Activated T-helper 1 cell treated with anti-CD3 and anti-CD28 coated beads, Interleukin-2, amount 50 U/mL, for 16 hours (primary cell): ENCODE measurements around the gene PCLO.
"Not testable (repeated sequence)": the region's sequence is repeated elsewhere in the genome, so short reads cannot be mapped to it uniquely, and the experiment has no call there.

ENCODE experiments used
- DNase-seq, 2 donors: peaks; one replicate each; pipeline ENCODE4 v3.0.0-alpha.2; 2020; ENCODE audit warnings: low read depth in 1 of 2, low spot score in 1 of 2

PCLO gene

GRCh38 chr7:82742163-82742562 lies 420.5 kb downstream of the PCLO start:
- no peak for DNase-seq

DNA sequence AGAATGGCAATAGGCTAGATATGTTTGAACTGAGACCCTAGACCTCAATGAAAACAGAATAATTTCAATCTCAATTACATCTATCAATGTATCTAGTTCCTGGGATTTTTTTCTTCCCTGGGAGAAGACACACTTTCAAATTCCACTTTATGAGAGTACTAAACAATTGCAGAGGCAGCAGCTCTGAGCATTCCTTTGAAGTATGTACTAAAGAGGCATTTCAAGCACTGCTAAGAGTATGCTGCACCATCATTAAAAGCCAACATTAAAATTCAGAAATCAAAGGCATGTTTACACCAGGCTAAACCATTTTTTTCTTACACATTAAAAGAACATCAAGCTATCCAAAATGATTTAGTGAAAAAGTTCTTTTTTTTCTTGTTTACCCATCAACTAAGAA lies 421.2 kb downstream of the PCLO start:
- no peak for DNase-seq

- DNase-seq: no peak
Observed at GRCh38 chr7:82740246-82740848, 422.3 kb downstream of the PCLO start.

DNA sequence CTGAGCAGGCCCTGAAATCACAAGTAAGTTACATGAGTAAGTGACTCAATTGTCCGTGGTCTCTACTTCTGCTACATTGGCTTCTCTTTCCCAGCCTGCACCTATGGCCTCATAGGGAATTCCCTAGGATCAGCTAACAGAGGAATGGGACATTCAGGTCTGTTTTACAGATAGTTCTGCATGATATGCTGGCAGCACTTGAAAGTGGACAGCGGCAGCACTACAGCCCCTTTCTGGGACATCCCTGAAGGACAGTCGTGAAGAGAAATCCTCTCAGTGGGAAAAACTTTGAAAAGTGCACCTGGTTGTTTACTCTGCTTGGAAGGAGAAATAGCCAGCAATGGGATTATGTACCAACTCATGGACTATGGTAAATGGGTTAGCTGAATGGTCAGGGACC lies 426.1 kb downstream of the PCLO start:
- no peak for DNase-seq

DNA sequence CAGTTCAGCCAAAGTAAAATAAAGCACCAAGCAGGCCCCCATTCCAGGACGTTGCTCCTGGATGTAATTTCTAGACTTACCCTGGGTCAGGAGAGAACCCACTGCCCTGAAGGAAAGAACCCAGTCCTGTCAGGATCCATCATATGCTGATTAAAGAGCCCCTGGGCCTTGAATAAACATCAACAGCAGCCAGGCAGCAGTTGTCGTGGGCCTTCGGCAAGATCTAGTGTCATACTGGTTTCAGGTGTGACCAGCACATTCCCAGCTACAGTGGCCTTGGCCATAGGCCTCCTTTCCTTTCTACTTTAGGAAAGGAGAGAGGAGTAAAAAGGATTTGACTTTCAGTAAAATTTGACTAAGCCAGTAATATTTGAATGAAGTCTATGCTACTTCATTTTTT lies 430.0 kb downstream of the PCLO start:
- no peak for DNase-seq

GRCh38 chr7:82729172-82730030 lies 433.3 kb downstream of the PCLO start:
- DNase-seq: no peak

GRCh38 chr7:82726038-82726800 lies 436.5 kb downstream of the PCLO start:
- no peak for DNase-seq

DNA sequence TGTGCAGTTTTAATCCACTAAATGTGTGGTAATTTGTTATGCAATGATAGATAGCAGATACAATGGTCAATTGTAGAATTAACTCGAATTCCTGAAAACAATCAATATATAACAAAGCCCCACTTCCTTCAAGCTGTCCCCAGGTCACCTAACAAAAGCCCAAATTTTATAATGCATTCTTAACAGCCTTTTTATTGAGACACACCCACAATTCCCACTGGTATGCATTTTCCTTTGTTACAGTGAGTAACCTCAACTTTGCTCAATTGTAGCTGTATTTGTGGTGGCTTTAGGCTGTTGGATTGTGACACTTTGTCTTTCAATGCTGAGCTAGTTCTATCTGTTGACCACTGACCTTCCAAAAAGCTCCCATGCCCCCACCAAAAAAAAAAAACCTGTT lies 439.3 kb downstream of the PCLO start:
- no peak for DNase-seq

GRCh38 chr7:82722946-82723345 lies 439.7 kb downstream of the PCLO start:
- DNase-seq: no peak

- DNase-seq: no peak
Observed at GRCh38 chr7:82715344-82715743, 447.3 kb downstream of the PCLO start.

GRCh38 chr7:82714883-82715282 lies 447.8 kb downstream of the PCLO start:
- no peak for DNase-seq

DNA sequence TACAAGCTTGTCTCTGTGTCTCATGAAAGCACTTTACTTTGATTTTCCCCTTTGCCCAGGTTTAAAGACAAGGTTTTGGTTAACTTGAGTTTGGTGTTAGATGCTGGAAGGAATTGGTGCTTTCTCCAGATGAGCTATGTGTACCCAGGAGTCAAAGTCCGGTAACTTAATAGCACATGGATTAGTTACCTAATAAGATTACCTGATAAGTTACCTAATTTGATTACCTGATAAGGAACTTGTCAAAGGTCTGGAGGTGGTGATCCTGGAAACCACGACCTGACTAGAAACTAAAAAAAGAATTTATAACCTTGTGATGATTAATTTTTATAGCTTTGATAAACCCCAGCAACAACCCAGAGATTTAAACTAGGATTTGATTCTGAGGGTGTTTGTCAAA lies 449.2 kb downstream of the PCLO start:
- DNase-seq: no peak

GRCh38 chr7:82706344-82706743 lies 456.3 kb downstream of the PCLO start:
- not testable (repeated sequence) for DNase-seq

DNA sequence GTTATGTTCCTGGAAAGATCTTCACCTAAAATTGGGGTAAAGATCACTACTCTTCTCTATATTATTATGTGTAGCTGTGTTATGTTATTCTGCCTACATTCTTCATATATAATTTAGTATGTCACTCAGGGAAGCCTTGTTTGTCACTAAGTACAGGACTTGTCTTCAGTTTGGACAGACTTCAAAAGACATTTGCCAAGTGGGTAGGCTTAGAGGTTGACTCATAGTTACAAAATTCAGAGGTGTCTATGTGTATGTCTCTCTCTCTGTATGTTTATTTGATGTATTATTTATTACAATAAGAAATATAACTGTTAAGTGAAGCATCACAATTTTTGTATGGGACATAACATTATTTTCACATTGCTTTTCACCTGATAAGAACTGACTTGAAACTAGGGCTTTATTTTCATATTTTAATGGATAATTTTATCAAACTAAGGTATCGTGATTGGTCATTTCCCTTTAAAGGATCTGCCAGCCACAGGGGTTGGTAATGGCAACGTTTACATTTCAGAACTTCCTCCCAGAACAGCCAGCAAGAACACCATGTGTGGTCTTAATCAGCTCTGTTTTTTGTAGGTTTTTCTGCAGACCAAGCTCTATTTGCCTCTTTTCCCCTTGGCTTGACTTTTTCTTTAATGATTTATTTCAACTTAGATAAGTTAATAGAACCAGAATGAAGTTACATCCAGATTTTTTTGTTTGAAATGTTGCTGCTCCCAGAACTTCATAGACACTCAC lies 457.0 kb downstream of the PCLO start:
- DNase-seq: no peak

DNA sequence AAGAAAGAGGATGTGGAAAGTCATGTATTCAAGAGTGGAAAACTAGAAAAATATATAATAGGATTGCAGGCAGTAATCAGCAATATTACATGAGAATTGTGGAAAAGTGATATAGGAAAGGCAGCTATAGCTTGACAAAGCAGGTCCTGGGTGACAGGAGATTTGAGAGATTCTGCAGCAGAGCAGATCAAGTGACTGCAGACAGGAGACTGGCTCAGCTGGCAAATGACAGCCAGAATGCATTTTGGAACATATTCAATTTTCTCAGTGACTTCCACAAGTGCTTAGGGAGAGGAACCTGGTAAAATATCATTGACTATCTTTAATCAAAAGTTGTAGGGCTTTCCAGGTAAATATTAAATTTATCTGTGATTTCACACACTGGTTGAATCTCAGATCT lies 458.6 kb downstream of the PCLO start:
- DNase-seq: no peak
